Esophagus squamous epithelium (tissue), 5 donors: ENCODE measurements around the gene CCDC39. TPM values are rescaled to one million over a fixed set of nuclear protein-coding genes. Genes with fewer than 3 reads are reported as not detected.
A peak's percentile ranks its signal among the peaks of the same experiment; 100 is the strongest.

Experiments
- DNase-seq: peaks from one replicate; lab custom pipeline; 2025; lab: John Stamatoyannopoulos, UW
- H3K27ac ChIP-seq, 4 donors: fragments of 200-600 bp; sonication (generic); one replicate each; pipeline ENCODE4 v1.5.1; 2016 to 2019; ENCODE audit warnings: mild to moderate bottlenecking in 1 of 4
- H3K27me3 ChIP-seq, 4 donors: fragments of 200-600 bp; sonication (generic); 1 replicate in 3 of 4; 2 replicates in 1 of 4; pipeline versions ENCODE4 v1.5.1 to v1.6.0; 2017 to 2021; ENCODE audit warnings: antibody characterized with exemption in 1 of 4
- H3K36me3 ChIP-seq, 3 donors: fragments of 200-600 bp; sonication (generic); one replicate each; pipeline ENCODE4 v1.5.1; 2016 to 2019
- H3K4me1 ChIP-seq, 3 donors: fragments of 200-600 bp; sonication (generic); one replicate each; pipeline ENCODE4 v1.5.1; 2017 to 2019
- H3K4me3 ChIP-seq, 4 donors: fragments of 200-600 bp; sonication (generic); 1 replicate in 3 of 4; 2 replicates in 1 of 4; pipeline ENCODE4 v1.5.1; 2016 to 2019; ENCODE audit warnings: mild to moderate bottlenecking in 2 of 4, moderate library complexity in 1 of 4
- H3K9me3 ChIP-seq, 3 donors: fragments of 200-600 bp; sonication (generic); one replicate each; pipeline ENCODE4 v1.5.1; 2016 to 2019
- CTCF ChIP-seq, 6 experiments: fragments of 450-650 bp in 4 of 6; fragments of 200-600 bp in 2 of 6; sonication (generic) in 2 of 6; IDR thresholded peaks; one replicate each; pipeline ENCODE4 v1.5.1; 2016 to 2019; ENCODE audit warnings: antibody characterized with exemption in 6 of 6, mild to moderate bottlenecking in 4 of 6, moderate library complexity in 4 of 6
- POLR2A ChIP-seq, 4 donors: fragments of 450-650 bp; IDR thresholded peaks; one replicate each; pipeline ENCODE4 v1.6.1; 2017; ENCODE audit warnings: antibody characterized with exemption in 4 of 4, mild to moderate bottlenecking in 4 of 4, moderate library complexity in 3 of 4
- WGBS, 2 donors: methylation state at CpG; one replicate each; pipeline ENCODE4 v1.1.5; 2018; 5-methylcytosine and 5-hydroxymethylcytosine counted together
- intact Hi-C: fragments of 100-400 bp; cut with DNase I; formaldehyde crosslinking; loops from one replicate; pipeline ENCODE4 v1.15.0; 2022
- total RNA-seq, 4 donors: library from RNA; depleted of rRNA; stranded (reverse); fragments of >200 nt; gene quantifications; one replicate each; pipeline ENCODE4 v1.1.0, GENCODE V29; 2016
- donor health status: DM: yes; HTN: yes; CAD: no.

Gene CCDC39
- total RNA-seq, 4 donors from 2014 or later: not detected

- Histone ChIP-seq H3K27ac (no peak overlapping the region), H3K4me1 (no peaks in the 10 kb centered on the region), H3K36me3 (peaks cover 0 to 14% (median 3%) of the 10 kb centered on the region in 3 donors), H3K27me3 (no peaks in the 10 kb centered on the region), H3K4me3 (no peak overlapping the region), H3K9me3 (no peaks in the 10 kb centered on the region)
- intact Hi-C loops: no loop called here
- no peak for DNase-seq
- TF ChIP-seq POLR2A (IDR thresholded peaks at IDR 0.05) (no peak), CTCF (IDR thresholded peaks at IDR 0.05) (no peak)
- 89 to 100% methylated on average over 2 of the region's 2 CpGs for whole genome bisulfite sequencing, 2 donors
These were observed 62.2 kb downstream of the CCDC39 start for GRCh38 chr3:180617049-180617448.

- Histone ChIP-seq H3K9me3 (no peaks in the 10 kb centered on the region), H3K27me3 (no peaks in the 10 kb centered on the region), H3K4me3 (no peak overlapping the region), H3K4me1 (no peaks in the 10 kb centered on the region), H3K36me3 (peaks cover 0 to 25% (median 12%) of the 10 kb centered on the region in 3 donors), H3K27ac (no peak overlapping the region)
- DNase-seq: no peak
- no peak for TF ChIP-seq CTCF (IDR thresholded peaks at IDR 0.05)
- no peak for TF ChIP-seq POLR2A (IDR thresholded peaks at IDR 0.05)
- intact Hi-C loops: no loop called here
- 61 to 72% methylated on average over 3 of the region's 3 CpGs for WGBS, 2 donors
These were observed 63.3 kb downstream of the CCDC39 start for GRCh38 chr3:180615954-180616353.

GRCh38 chr3:180612364-180612763 lies 66.9 kb downstream of the CCDC39 start:
- DNase-seq: no peak
- Histone ChIP-seq H3K4me3 (no peak overlapping the region), H3K27me3 (no peaks in the 10 kb centered on the region), H3K9me3 (no peaks in the 10 kb centered on the region), H3K27ac (no peak overlapping the region), H3K36me3 (peaks cover 0 to 61% (median 27%) of the 10 kb centered on the region in 3 donors), H3K4me1 (no peaks in the 10 kb centered on the region)
- intact Hi-C loops: no loop called here
- TF ChIP-seq CTCF (IDR thresholded peaks at IDR 0.05) (no peak), POLR2A (IDR thresholded peaks at IDR 0.05) (no peak)
- 75 to 87% methylated on average over 5 of the region's 5 CpGs for WGBS, 2 donors

GRCh38 chr3:180611006-180611405 lies 68.3 kb downstream of the CCDC39 start:
- Histone ChIP-seq H3K4me3 (no peak overlapping the region), H3K27me3 (no peaks in the 10 kb centered on the region), H3K4me1 (no peaks in the 10 kb centered on the region), H3K9me3 (no peaks in the 10 kb centered on the region), H3K36me3 (peaks cover 0 to 74% (median 33%) of the 10 kb centered on the region in 3 donors), H3K27ac (no peak overlapping the region)
- no peak for DNase-seq
- TF ChIP-seq POLR2A (IDR thresholded peaks at IDR 0.05): no peak
- no peak for TF ChIP-seq CTCF (IDR thresholded peaks at IDR 0.05)
- 75 to 78% methylated on average over 1 of the region's 1 CpG for WGBS, 2 donors
- intact Hi-C loops: no loop called here

GRCh38 chr3:180601688-180602666 lies 77.3 kb downstream of the CCDC39 start, which contains the start of gene TTC14:
TTC14 (plus strand) TSS chr3:180602163; CDS start chr3:180602262, 99 bp downstream.
- Histone ChIP-seq H3K4me1 (peaks cover 0 to 18% (median 7%) of the 10 kb centered on the region in 3 donors), H3K27me3 (peaks cover 0 to 12% (median 0%) of the 10 kb centered on the region in 4 donors), H3K9me3 (no peaks in the 10 kb centered on the region), H3K36me3 (peaks cover 0 to 38% (median 9%) of the 10 kb centered on the region in 3 donors), H3K4me3 (peak within 1 kb of the TSS; percentile 50 to 97 (median 79)), H3K27ac (peak within 1 kb of the TSS; percentile 74 to 90 (median 84))
- WGBS, 2 donors: 8 to 9% methylated on average over 33 to 36 of the region's 70 CpGs
- peak in 1 of 4 donors; percentile 44 for TF ChIP-seq POLR2A (IDR thresholded peaks at IDR 0.05)
- TF ChIP-seq CTCF (IDR thresholded peaks at IDR 0.05): no peak
- peak; percentile 78 for DNase-seq
- intact Hi-C loops: no loop called here
